SIG-M5 treated with dmso at 0.1 percent for 504 hours (cell line): ENCODE measurements around the gene AGPAT3.

Experiments
- DNase-seq: peaks from one replicate; lab custom pipeline; 2025; ENCODE audit not compliant: unreplicated experiment; lab: John Stamatoyannopoulos, UW

The AGPAT3 gene

DNA sequence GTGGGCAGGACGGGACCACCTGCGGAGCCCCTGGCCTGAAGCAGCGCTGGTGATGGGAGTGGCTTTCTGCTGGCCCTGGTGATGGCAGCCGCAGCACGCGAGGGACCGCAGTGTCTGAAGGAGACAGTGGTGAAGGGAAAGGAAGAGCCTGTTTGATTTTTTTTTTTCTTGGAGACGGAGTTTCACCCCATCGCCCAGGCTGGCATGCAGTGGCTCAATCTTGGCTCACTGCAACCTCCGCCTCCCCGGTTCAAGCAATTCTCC is 106.9 kb downstream of the AGPAT3 start:
- no peak for DNase-seq

DNA sequence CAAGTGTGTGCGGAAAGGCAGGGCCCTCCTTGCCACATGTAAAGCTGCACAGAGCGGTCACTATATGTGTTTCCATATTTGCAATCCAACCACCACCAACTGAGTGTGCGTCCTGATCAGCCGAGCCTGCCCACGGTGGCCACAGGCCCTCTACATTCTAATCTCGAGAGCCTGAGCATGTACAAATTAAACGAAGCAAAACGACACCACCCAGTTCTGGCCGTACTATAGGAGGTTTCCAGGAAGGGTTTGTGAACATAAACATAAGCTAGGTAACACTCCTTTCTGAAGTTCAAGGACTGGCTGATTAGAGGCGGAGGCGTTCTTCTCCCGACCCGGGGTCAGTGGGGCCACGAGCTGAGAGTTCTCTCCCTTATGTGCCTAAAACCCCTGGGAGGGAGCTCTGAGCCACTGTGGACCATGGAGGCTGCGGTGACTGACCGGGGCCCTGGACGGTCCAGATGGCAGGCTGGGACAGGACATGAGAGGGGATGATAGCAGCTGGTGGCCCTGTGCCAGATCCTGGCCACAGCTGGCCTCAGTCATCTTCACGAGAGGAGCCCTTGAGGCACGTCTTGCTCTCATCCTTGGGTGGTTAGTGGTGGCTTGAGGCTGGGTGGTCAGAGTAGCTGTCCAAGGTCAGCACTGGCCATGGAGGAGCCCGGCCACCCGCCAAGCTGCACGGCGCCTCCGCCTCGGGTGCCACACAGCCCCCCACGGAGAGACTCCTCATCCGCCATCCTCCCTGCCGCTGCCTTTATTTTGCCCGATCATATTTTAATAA is 108.0 kb downstream of the AGPAT3 start:
- no peak for DNase-seq

DNA sequence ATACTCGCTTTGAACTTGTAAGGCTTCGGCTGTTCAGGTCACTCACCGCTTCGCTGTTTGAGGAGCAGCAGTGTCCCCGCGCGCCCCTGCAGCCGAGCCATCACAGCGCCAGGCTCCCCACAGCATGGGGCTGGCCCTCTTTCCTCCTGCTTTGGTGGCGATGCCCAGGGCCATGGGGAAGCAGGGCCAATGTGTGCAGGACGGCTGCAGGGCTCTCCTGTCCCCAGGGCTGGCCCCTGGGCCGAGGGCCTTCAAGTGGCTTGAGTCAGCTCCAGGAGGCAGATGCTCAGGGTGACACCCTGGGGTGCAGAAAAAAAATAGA is 108.6 kb downstream of the AGPAT3 start:
- DNase-seq, result no peak

DNA sequence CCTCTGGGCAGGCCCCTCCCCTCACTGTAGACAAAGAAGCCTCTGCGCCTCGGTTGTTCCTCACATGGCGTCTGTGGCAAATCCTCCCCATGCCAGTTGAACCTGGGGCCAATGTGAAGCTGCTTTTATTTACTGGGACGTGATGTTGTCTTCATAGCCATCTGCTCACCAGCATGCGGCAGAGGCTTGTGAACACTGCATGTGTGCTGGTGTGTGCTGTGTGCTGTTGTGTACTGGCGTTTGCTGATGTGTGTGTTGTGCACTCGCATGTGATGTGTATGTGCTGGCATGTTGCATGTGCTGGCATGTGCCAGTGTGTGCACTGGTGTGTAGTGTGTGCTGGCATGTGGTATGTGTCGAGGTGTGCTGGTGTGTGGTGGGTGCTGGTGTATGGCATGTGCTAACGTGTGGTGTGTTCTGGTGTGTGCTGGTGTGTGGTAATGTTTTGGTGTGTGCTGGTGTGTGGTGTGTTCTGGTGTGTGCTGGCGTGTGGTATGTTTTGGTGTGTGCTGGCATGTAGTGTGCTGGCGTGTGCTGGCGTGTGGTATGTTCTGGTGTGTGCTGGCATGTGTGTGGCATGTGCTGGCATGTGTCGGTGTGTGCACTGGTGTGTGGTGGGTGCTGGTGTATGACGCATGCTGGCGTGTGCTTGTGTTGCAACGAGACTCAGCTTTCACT is 109.9 kb downstream of the AGPAT3 start:
- DNase-seq, result no peak

DNA sequence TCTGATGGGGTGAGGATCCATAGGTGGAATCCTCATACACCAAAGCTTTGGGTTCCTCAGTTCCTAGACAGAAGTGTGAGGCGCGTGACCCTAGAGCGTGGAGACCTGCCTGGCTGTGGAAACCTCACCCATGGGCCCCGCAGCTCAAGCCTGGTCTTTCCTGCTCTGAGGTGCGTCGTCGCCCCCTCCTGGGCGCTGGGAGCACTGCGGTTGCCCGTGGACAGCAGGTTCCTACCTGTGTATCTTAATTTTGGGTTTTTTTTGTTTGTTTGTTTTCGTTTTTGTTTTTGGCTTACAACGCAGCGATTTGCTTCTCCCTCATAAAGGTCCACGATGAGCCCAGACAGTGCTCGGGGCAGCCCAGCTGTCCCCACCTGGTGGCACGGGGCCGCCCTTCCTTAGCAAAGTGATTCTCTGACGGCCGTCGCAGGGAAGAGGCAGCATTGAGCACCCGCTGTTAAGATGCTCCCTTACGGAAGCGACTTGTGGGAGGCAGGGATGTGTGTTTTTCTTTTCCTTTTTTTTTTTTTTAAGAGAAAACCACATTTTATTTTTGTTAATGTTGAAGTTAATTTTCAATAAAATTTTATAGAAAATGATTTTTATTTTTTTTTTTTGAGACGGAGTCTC is 110.6 kb downstream of the AGPAT3 start:
- peak; percentile 46 for DNase-seq

DNA sequence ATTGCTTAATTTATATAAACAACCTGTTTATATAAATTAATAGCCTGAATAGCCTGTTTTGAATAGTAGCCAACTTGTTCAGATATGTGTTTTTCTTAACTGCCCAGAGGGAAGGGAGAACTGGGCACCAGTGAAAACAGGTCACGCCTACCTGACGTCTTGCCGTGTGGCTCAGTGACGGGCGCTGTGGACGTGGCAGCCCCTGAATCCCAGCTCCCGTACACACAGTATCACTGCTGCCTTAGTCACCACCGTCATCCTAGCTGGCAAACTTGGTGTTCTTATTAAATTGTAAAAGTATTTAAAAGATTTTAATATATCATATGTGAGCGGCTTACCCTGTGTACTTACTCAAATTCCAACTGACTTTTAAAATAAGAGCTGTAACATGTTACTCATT is 111.6 kb downstream of the AGPAT3 start:
- no peak for DNase-seq

DNA sequence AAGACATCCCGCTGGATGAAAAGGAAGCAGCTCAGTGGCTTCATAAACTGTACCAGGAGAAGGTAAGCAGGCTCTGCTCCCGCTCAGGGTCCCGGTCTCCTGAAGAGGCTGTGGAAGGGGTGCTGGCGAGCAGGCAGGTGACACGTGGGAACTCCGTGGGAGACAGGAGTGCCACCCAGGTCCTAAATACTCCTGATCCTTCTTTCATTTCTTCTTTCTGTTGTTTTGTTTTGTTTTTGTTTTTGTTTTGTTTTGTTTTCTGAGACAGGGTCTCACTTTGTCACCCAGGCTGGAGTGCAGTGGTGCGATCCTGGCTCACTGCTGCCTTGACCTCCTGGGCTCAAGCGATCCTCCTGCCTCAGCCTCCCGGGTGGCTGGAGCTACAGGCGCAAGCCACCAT is 113.0 kb downstream of the AGPAT3 start:
- DNase-seq, result no peak

DNA sequence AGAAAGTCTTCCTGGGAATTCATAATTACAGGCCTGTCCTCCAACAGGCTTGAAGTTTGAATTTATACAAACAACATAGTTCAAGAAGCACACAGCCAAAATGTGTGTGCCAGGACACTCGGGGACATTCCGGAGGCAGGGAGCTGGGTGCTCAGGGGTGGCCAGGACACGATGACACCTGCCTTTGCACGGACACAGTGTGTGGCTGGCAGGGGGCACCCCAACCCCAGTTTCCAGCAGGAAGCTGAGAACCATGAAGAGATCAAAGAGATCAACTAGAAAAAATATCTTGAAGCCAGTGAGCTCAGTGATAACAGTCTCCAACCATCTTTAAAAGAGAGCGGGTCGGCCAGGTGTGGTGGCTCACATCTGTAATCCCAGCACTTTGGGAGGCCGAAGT is 114.6 kb downstream of the AGPAT3 start:
- no peak for DNase-seq

DNA sequence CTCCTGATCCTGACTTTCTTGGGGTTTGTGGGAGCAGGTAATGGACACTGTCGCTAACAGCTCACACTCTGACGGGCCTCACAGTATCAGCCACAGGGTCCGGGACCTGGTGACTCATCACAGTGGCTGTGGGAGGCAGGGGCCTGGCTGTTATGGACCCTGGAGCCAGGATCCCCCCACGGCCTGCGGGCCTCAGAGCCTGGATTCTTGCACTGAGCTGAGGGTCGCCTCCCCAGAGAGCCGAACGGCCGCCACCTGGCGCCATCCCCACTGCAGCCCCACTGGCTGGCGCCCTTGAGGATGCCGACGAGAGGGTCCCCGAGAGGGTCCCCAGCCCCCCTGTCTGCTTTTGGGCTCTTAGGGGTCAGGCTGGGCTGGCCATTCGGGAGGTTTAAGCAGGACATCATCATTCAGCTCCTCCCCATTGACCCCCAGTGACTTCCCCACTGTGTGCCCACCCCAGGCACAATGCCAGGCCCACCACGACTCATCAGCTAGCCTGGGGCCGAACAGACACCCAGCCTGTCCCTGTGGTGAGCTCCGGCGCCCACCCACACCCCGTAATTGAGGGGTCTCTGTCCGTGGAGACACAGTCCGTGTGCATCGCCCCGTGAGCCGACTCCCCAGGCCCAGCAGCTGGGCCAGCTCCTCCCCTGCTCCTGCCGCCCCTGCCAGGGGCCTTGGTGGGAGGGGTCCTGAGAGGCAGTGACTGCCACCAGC is 116.3 kb downstream of the AGPAT3 start:
- DNase-seq, result no peak

DNA sequence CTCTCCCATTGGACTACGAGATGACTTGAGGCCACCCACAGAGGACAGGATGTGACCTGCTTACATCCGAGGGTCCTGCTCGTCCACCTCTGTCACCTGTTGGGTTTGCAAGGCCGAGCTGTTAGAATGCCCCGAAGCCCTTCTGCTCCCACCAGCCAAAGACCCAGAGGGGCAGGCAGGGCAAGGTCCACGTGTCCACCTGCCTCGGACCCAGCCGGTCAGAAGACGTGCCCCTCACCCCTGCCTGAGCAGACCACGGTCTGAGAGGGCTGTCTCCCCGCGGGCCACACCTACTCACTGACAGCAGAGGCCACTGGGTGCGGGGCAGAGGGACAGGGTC is 116.8 kb downstream of the AGPAT3 start:
- no peak for DNase-seq

DNA sequence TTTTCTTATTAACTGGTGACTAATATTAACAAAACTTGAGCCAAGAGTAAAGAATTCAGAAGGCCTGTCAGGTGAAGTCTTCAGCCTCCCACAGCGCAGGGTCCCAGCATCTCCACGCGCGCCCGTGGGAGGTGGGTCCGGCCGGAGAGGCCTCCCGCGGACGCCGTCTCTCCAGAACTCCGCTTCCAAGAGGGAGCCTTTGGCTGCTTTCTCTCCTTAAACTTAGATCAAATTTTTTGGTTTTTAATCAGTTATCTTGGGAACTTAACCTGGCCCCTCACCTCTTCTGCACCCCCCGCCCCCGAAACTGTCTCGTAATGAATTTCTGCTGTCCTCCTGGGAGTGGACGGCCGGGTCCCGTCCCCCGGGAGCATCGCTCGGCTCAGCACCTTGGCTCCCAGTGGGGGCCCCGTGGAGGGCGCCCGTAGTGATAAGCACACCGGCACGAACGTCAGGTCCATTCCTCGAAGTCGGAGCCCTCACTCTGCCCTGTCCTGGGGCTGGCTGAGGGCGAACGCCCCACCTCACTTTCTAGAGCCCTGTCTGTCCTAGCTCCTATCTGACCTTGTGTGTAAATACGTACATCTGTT is 117.6 kb downstream of the AGPAT3 start:
- DNase-seq, result no peak

DNA sequence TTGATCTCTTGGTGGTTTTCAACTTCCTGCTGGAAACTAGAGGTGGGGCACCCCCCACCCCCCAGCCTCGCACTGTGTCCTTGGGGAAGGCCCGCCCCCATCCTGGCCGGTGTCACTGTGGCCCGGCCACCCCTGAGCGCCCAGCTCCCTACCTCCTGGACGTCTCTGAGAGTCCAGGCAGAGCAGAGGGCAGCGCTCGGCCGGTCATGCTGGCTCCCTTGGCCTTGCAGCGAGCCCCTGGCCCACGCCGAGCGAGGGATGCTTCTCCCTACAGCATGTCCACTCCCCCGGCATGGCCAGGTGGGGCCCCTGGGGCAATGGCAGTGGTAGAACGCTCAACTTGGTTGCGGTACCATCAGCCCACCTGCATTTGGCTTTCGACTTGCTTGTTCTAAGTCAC is 118.4 kb downstream of the AGPAT3 start:
- DNase-seq, result no peak

DNA sequence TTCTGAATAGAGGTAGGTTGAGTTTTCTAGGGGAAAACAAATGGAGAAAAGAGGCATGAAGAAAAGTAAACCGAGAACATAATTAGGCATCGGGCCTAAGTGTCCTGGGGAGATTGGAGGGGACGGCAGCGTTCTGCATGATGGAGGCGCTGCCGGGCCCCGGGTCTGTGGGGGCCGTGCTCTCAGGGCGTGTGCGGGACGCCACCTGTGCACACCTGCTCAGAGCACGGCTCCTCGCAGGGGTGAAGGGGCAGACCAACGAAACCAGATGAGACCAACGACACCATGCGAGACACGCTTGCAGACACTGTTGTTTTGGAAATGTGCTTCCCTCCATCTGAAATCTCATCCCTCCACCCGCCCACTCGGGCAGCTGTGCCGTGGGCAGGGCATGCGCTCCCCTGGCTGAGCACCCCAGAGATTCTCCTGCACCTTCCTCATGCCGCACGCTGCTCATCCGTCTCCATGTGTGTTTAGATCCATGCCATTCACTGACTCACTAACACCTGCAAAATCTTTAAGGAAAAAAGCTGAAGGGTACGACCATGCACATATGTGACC is 118.9 kb downstream of the AGPAT3 start:
- no peak for DNase-seq

DNA sequence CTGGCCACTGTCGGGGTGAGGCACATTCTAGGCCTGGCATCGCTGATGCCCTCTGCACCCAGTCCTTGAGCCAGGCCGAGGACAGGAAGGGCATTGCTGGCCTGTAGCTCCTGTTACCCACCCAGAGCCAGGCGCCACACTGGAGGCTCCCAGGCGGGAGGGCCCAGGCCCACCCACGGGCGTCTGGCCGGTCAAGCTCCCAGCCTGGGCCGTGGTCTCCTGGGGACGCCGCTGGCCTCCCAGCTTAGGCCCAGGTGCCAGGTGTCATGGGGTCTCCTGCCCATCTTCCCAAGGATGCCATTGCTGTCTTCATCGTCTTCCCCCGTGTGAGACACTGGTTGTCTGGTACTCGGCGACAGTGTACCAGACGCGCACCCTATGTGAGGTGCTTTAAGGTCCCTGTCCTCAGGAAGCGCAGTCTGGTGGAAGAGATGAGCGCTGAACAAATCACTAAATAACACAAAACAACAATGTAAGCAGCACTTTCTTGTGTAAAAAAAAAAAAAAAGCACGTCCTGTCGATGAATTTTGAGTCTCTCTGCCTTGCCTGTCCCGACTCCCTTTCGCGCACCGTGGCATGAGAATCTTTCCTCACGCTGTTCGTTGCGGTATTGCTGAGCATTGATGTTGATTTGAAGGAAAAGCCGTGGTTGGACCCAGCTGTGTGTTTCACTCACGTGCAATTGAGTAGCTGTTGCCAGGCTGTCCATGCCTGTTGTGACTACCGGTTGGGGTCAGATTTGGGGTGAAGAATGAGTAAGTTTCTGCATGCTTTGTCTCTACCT is 120.1 kb downstream of the AGPAT3 start:
- no peak for DNase-seq

DNA sequence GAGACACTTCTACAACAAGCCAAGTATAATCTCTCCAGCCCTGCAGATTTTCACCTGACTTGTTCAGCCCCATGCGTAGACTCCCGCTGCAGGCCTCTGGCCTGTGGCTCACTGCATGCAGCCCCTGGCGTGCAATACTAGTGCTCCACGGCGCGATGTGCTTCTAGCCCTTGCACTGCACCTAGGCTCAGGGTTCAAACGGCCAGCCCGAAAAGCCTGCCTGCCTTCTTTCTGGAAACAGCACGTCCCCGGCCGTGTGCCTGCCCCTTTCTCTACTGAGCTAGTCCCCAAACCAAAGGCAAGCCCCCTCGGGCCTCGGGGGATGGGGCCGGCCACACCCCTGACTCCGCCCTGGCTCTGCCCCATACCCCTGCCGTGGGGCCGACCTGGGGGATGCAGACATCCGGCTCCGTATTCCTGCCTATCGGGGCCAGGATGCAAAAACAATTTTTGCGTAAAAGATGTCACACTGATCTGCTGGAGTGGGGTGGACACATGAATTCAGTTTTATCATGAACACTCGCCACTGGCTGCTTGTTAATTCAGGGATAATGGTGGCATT is 120.7 kb downstream of the AGPAT3 start:
- no peak for DNase-seq

DNA sequence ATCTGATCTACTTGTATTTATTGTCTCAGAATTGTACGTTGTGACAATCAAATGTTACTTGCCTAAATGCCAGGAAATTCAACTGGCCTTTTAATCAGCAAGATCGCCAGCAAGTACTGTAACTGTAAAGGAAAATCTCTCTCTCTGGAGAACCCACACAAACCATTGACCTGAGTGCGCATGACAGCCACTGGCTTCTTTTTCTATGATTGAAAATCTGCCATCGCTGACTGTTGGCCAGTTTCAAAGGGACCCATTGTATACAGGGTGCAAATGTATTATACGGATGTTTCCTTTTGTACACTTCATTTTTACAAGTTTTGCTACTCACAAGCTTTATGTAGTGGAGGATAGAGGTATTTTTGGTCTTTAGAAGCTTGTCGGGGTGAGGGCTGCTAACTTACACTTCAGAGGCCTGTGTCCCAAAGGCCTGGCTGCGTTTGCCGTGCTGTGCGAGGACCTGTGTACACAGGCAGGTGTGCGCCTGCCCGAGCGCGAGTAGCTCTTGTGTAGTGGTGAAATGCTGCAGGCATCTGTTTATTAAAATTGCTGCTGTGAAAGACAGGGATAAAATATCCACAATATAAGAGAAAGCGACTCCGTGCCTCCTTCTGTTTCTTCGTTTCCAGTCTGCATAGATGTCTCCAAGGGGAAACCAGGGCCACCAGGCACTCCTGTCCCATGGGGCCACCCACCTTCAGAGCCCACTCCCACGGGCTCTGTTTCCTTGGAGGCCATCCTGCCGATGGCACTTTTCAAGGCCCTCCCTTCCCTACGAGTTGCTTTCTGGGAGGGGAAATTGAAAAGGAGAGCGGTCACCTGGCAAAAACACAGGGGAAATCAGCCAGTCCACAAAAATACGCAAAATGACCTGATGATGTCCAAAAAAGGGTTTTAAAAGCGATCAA is 121.8 kb downstream of the AGPAT3 start:
- DNase-seq, result no peak

DNA sequence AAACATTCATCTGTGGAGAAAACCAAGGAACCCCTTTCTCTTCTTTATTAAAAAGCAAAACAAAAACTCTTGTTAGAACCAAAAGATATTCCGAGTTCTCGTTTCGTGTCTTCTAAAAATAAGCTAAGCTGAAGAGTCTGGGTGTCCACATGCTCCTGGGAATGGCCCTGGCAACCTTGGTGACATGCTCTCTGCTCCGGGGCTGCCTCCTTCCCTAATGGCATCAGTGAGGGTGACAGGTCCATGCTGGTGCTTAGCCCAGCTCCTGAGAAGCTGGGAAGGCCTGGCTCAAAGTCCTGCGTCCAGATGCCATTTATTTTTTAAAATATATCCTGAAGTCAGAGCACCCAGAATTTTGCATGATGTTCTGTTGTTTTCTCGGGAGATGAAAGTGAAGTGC is 122.5 kb downstream of the AGPAT3 start:
- no peak for DNase-seq

DNA sequence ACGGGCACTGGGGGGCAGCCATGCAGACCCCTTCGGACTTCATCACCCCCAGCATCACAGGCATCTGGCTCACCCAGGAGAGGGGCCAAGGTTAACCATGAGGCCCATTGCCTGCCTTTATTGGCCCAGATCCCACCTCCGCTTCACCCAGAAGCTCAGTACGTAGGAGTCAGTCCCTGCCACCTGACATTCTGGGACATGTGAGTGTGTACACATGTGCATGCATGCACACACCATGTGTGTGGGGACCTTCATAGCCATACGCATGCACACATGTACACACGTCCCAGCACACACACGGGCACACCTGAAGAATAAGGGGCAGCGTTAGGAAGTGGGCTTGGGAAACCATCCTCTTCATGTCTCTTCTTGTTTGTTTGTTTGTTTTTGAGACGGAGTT is 123.0 kb downstream of the AGPAT3 start:
- DNase-seq, result no peak

DNA sequence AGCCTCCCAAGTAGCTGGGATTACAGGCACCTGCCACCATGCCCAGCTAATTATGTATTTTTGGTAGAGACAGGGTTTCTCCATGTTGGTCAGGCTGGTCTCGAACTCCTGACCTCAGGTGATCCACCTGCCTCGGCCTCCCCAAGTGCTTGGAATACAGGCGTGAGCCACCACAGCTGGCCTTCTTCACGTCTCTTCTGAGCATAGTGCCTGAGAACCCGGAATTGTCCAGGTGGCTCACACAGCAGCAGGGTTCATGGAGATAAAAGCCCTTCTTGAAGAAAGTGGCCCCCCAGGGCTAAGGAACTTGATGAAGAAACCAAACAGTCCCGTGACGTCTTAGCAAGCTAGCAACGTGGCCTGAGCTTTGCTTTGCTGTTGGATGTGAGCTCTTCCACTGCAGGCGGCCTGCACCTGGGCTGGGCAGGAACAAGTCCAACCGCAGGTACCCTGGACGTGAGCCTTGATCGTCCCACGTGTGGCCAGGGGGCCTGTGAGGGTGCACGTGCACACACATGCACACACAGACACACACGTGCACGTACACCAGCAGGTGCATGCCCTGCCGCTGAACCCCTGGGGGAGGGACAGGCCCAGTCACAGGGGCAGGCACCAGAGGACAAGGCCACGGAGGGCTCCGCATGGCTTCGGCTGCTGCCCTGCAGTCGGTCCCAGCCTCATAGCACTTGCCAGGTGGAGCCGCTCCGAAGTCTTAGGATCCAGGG is 123.6 kb downstream of the AGPAT3 start:
- DNase-seq, result no peak
